Stimulated activated CD4-positive, alpha-beta T cell treated with anti-CD3 and anti-CD28 coated beads, Interleukin-1b, Interleukin-23, amount 100 ng/mL, for 24 hours (primary cell): ENCODE results near the gene TMPRSS11A.

Experiments
- DNase-seq, 4 experiments: peaks; one replicate each; pipeline ENCODE4 v3.0.0-alpha.2; 2020; ENCODE audit warnings: low read depth in 4 of 4, low spot score in 1 of 4

TMPRSS11A gene

DNA sequence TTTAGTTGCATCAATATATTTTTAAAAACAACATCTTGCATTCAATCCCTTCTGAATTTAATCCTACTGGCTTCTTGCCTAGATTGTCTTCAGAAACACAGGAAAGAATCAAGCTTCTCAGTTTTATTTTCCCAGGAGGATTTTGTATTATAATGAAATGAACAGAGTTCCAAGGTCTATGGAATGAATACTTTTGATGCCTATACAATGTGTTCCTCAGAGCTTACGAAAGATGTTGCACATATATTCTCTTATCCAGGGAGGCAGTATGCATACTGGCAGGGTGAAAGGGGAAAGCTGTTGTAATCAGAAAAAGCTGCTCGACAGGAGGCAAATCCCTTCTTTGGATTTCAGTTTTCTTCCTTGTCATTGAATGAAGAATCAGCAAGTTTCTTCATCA, 88.3 kb downstream of the TMPRSS11A start:
- no peak for DNase-seq

- DNase-seq: no peak
Measured at GRCh38 chr4:67873116-67873515, 90.2 kb downstream of the TMPRSS11A start.

DNA sequence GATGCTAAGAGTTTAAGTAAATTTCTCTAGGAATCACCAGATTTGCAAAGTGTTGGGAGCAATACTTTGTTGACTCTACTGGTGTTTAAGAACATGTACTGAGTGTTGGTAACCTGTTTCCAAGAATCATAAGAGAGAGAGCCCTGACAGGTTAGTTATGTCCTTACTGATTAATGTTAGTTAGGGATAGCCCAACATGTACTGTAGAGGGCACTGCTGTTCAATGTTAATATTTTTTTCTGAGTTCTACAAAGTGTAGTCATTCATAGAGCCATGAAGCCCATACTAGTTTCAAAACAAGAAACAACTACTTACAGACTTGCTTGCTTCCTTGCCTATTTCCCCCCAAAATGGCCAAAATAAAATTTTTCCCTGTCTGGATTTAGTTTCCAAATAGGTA, 91.4 kb downstream of the TMPRSS11A start:
- DNase-seq: no peak

- no peak for DNase-seq
Measured at GRCh38 chr4:67869580-67870190, 93.6 kb downstream of the TMPRSS11A start.

DNA sequence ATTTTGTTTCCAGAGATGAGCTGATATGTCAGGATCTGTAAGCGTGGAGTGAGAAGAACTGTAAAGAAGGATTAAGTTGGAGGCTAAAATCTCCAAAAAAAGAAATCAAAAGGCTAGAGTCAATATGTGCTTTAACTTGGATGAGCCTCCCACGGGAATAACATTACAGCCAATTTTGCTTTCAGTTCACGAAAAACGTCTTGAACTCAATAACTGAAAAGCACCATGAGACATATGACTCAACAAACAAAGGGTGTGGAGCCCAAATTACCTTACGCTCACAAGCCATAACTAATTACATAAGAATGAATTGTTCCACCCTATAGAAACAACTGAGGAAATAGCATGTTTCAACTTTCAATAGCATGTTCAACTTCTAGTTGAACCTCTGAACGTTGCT, 101.8 kb downstream of the TMPRSS11A start:
- no peak for DNase-seq
